ENCODE measurements around the gene FNDC10. TPM values are rescaled to one million over a fixed set of nuclear protein-coding genes. Genes with fewer than 3 reads are reported as not detected.

The FNDC10 gene
- total and polyA plus RNA-seq, 9 of the 15 experiments (the other 6 are each of a cell fraction or from before 2014, with no cell fraction given) = 0.08 to 6.3 (median 1.6) TPM

GRCh38 chr1:1562556-1563195 lies 37.3 kb downstream of the FNDC10 start:
- Histone ChIP-seq H3K4me1 (replicated peaks in 1 of 2; ENCODE audit: control insufficient read depth in 2 of 2, insufficient read depth in 2 of 2, low read length in 2 of 2) (peaks cover 3 to 23% of the 10 kb centered on the region in 2 experiments; a peak in 3 of 5 replicates), H3K79me2 (ENCODE audit: control insufficient read depth, insufficient read depth, low read length) (peaks cover 64% of the 10 kb centered on the region), H3K9ac (ENCODE audit: insufficient read depth in 1 of 2, low read depth in 2 of 2, low read length in 2 of 2) (peak overlapping the region in 1 of 2 experiments; percentile 41; a peak in 2 of 4 replicates), H3K9me1 (ENCODE audit: control insufficient read depth, insufficient read depth, low read length) (no peaks in the 10 kb centered on the region), H3K9me3 (replicated peaks; ENCODE audit: control insufficient read depth, insufficient read depth, low read depth, low read length) (peaks cover 4% of the 10 kb centered on the region; the same call in 1 of the 2 replicates), H3K4me2 (ENCODE audit: insufficient read depth, low read length) (no peak overlapping the region), H4K20me1 (replicated peaks; ENCODE audit: control insufficient read depth, insufficient read depth, low read length) (peaks cover 16% of the 10 kb centered on the region), H3K4me3 (no peak overlapping the region), H3K27ac (ENCODE audit: extremely low read depth, low read depth, low read length) (no peak overlapping the region), H3K27me3 (ENCODE audit: control insufficient read depth in 2 of 2, insufficient read depth in 2 of 2, low read length in 2 of 2) (no peaks in the 10 kb centered on the region), H3K36me3 (ENCODE audit: control insufficient read depth, insufficient read depth, low read length) (peaks cover 91% of the 10 kb centered on the region), H2AFZ (ENCODE audit: low read depth, low read length) (no peak overlapping the region)
- in situ Hi-C loops (cut with MboI) (no loop called here), intact Hi-C loops (cut with micrococcal nuclease) (no loop called here)
- ChIA-PET CTCF (ENCODE audit: low intra/inter-chr PET ratio) (no interaction called here), POLR2A (interaction anchor here (0.5 to 1.8 kb wide), 7 partner anchors 8 to 433 kb away, joined by 3 to 11 read pairs (median 3); no protein-coding TSS in a partner anchor)
- 94% methylated on average over 21 of the region's 21 CpGs for WGBS (ENCODE audit: insufficient coverage, low coverage, missing lambda C conversion rate)
- no TSS peak for BruUV-seq (replicated peaks)
- FAIRE-seq (no peak), DNase-seq (ENCODE audit: extremely low read depth in 1 of 4, low spot score in 3 of 4) (no peak), ATAC-seq (peak; percentile 11)
- TF ChIP-seq ZNF311 (CRISPR knock-in tag; IDR thresholded peaks at IDR 0.05) (no peak), ZNF586 (CRISPR knock-in tag; conservative IDR thresholded peaks at IDR 0.05) (no peak), CREB1 (IDR thresholded peaks at IDR 0.05) (no peak), CREB1 (CRISPR knock-in tag; IDR thresholded peaks at IDR 0.05) (no peak), ZNF280B (CRISPR knock-in tag; IDR thresholded peaks at IDR 0.05) (no peak), SUPT5H (IDR thresholded peaks at IDR 0.05) (peak; percentile 51), GTF2A2 (tag; IDR thresholded peaks at IDR 0.05) (no peak), MXD1 (CRISPR knock-in tag; IDR thresholded peaks at IDR 0.05; ENCODE audit: borderline replicate concordance, poor library complexity, severe bottlenecking) (no peak), PCBP2 (IDR thresholded peaks at IDR 0.05; ENCODE audit: low read depth, low read length, poor library complexity, severe bottlenecking) (no peak), CREB3L1 (IDR thresholded peaks at IDR 0.05; ENCODE audit: borderline replicate concordance, low read depth) (no peak), RBM15 (IDR thresholded peaks at IDR 0.05; ENCODE audit: insufficient read depth, low read length) (no peak), ZBTB43 (CRISPR knock-in tag; IDR thresholded peaks at IDR 0.05) (no peak), ZFP36 (IDR thresholded peaks at IDR 0.05; ENCODE audit: low read depth, low read length, partially characterized antibody) (no peak), ZBTB8A (IDR thresholded peaks at IDR 0.05; ENCODE audit: partially characterized antibody) (no peak), TARDBP (IDR thresholded peaks at IDR 0.05) (no peak), RBFOX2 (IDR thresholded peaks at IDR 0.05; ENCODE audit: low read depth, low read length) (peak; percentile 61)

Data from K562 (cell line).